ENCODE results near the gene KLK12.

- TF ChIP-seq TSHZ2 (CRISPR knock-in tag; IDR thresholded peaks at IDR 0.05) (no peak), ZNF565 (CRISPR knock-in tag; conservative IDR thresholded peaks at IDR 0.05; ENCODE audit: low read depth) (no peak), ZNF70 (CRISPR knock-in tag; IDR thresholded peaks at IDR 0.05) (no peak), RARB (CRISPR knock-in tag; IDR thresholded peaks at IDR 0.05) (no peak), BACH2 (CRISPR knock-in tag; IDR thresholded peaks at IDR 0.05; ENCODE audit: borderline replicate concordance) (no peak), PATZ1 (CRISPR knock-in tag; IDR thresholded peaks at IDR 0.05; ENCODE audit: borderline replicate concordance) (no peak), ZFP3 (CRISPR knock-in tag; IDR thresholded peaks at IDR 0.05) (no peak), ARNTL (CRISPR knock-in tag; IDR thresholded peaks at IDR 0.05; ENCODE audit: borderline replicate concordance, low read depth) (no peak), ISL1 (CRISPR knock-in tag; IDR thresholded peaks at IDR 0.05) (no peak)
Observed at GRCh38 chr19:51083783-51084182, 49.0 kb upstream of the KLK12 start.
